K562 (cell line): ENCODE results near the gene RGS8. TPM values are rescaled to one million over a fixed set of nuclear protein-coding genes. Genes with fewer than 3 reads are reported as not detected.

Source experiments
- ATAC-seq: fragments of 200-7000 bp; cut with Tn5 transposase; 3 replicates; pipeline ENCODE4 v1.9.1; 2020; ENCODE audit warnings: moderate library complexity
- BruUV-seq: library from RNA; stranded (reverse); fragments of 400-500 nt; replicated peaks from 2 replicates; lab custom pipeline; 2021; lab: Mats Ljungman, UMichigan
- CTCF ChIA-PET: fragments of 300-600 bp; formaldehyde crosslinking; extraction: SDS; loops from one replicate; lab custom pipeline; 2021; ENCODE audit warnings: low intra/inter-chr PET ratio; lab: Yijun Ruan, JAX
- POLR2A ChIA-PET: fragments of 300-600, 350-650 bp; sonication (Branson Sonifier 250); formaldehyde crosslinking; extraction: SDS; loops from one replicate; lab custom pipeline; 2021; ENCODE audit warnings: antibody characterized with exemption, inconsistent platforms; lab: Yijun Ruan, JAX
- DNase-seq, 4 experiments: peaks; one replicate each; pipeline versions ENCODE4 v3.0.0 to v3.0.0-alpha.2; 2011 to 2018; ENCODE audit warnings: low spot score in 3 of 4, mixed read lengths in 3 of 4; ENCODE audit errors: extremely low read depth in 1 of 4
- FAIRE-seq: peaks from 2 replicates; lab custom pipeline; 2011; peaks lifted over from hg19 to GRCh38; lab: Jason Lieb, UNC
- H2AFZ ChIP-seq: 2 replicates; pipeline ENCODE4 v1.6.0; 2011; ENCODE audit warnings: low read depth, low read length, control low read depth, inconsistent platforms
- H3K27ac ChIP-seq: fragments of 200-600 bp; 3 replicates; pipeline ENCODE4 v1.8.0; 2011; ENCODE audit warnings: low read depth, mild to moderate bottlenecking, control low read depth, inconsistent platforms, low read length, moderate library complexity, mixed read lengths; ENCODE audit errors: extremely low read depth
- H3K27me3 ChIP-seq, 2 experiments: fragments of 300-600 bp in 1 of 2; 2 replicates in 1 of 2; 3 replicates in 1 of 2; pipeline versions ENCODE4 v1.6.0 to v1.8.0; 2011; ENCODE audit warnings: inconsistent platforms in 2 of 2, low read length in 2 of 2, mild to moderate bottlenecking in 1 of 2, mixed read lengths in 1 of 2, moderate library complexity in 1 of 2; ENCODE audit not compliant: control insufficient read depth in 2 of 2, insufficient read depth in 2 of 2
- H3K36me3 ChIP-seq: fragments of 300-600 bp; 3 replicates; pipeline ENCODE4 v1.8.0; 2011; ENCODE audit warnings: mild to moderate bottlenecking, low read length, inconsistent platforms; ENCODE audit not compliant: control insufficient read depth, insufficient read depth
- H3K4me1 ChIP-seq, 2 experiments: fragments of 200-600 bp in 1 of 2; replicated peaks in 1 of 2; 2 replicates in 1 of 2; 3 replicates in 1 of 2; pipeline versions ENCODE4 v1.5.1 to v1.8.0; 2011; ENCODE audit warnings: inconsistent platforms in 2 of 2, low read length in 2 of 2, mild to moderate bottlenecking in 1 of 2, mixed read lengths in 1 of 2, moderate library complexity in 1 of 2; ENCODE audit not compliant: control insufficient read depth in 2 of 2, insufficient read depth in 2 of 2
- H3K4me2 ChIP-seq: 2 replicates; pipeline ENCODE4 v1.6.1; 2011; ENCODE audit warnings: low read length, control low read depth, inconsistent platforms, mixed read lengths; ENCODE audit not compliant: insufficient read depth
- H3K4me3 ChIP-seq: fragments of 200-600 bp; sonication (generic), shearing (Covaris generic); 2 replicates; pipeline ENCODE4 v1.5.1; 2016; ENCODE audit warnings: control low read depth, inconsistent platforms
- H3K79me2 ChIP-seq: fragments of 200-600 bp; 3 replicates; pipeline ENCODE4 v1.8.0; 2011; ENCODE audit warnings: low read length, inconsistent platforms; ENCODE audit not compliant: control insufficient read depth, insufficient read depth
- H3K9ac ChIP-seq, 2 experiments: 2 replicates each; pipeline versions ENCODE4 v1.6.0 to v1.6.1; 2011; ENCODE audit warnings: low read depth in 2 of 2, low read length in 2 of 2, control low read depth in 1 of 2, inconsistent platforms in 1 of 2, mild to moderate bottlenecking in 1 of 2, mixed read lengths in 1 of 2; ENCODE audit not compliant: insufficient read depth in 1 of 2
- H3K9me1 ChIP-seq: one replicate; pipeline ENCODE4 v1.6.0; 2011; ENCODE audit warnings: inconsistent platforms, mild to moderate bottlenecking, low read length, moderate library complexity; ENCODE audit not compliant: control insufficient read depth, insufficient read depth
- H3K9me3 ChIP-seq: replicated peaks from 2 replicates; pipeline ENCODE4 v1.5.1; 2011; ENCODE audit warnings: low read depth, low read length, inconsistent platforms; ENCODE audit not compliant: control insufficient read depth, insufficient read depth
- H4K20me1 ChIP-seq: replicated peaks from 2 replicates; pipeline ENCODE4 v1.6.1; 2011; ENCODE audit warnings: low read length, inconsistent platforms, mixed read lengths; ENCODE audit not compliant: control insufficient read depth, insufficient read depth
- BRCA1 ChIP-seq, 2 experiments: fragments of 450-650 bp in 1 of 2; sonication (generic) in 1 of 2; formaldehyde crosslinking in 1 of 2; IDR thresholded peaks; 2 replicates each; pipeline versions ENCODE4 v1.5.0 to v1.6.1; 2017 to 2020; ENCODE audit warnings: mild to moderate bottlenecking in 1 of 2, missing genetic modification reagents in 1 of 2
- ELF4 ChIP-seq: fragments of 450-650 bp; formaldehyde crosslinking; IDR thresholded peaks from 2 replicates; pipeline ENCODE4 v1.4.0; 2022; ENCODE audit warnings: missing genetic modification characterization
- EP300 ChIP-seq: IDR thresholded peaks from 2 replicates; pipeline ENCODE4 v1.6.1; 2012; ENCODE audit warnings: low read length, improper control_type of control experiment
- GTF2E2 ChIP-seq: fragments of 200-800 bp; sonication (Bioruptor generic); IDR thresholded peaks from 2 replicates; pipeline ENCODE4 v1.6.1; 2016; ENCODE audit warnings: missing genetic modification characterization, missing compliant biosample characterization
- HOXB6 ChIP-seq: fragments of 250-450 bp; sonication (Bioruptor Pico); IDR thresholded peaks from 2 replicates; pipeline ENCODE4 v1.5.1; 2022; ENCODE audit warnings: mild to moderate bottlenecking, borderline replicate concordance
- KDM2B ChIP-seq: fragments of 250-450 bp; sonication (Bioruptor Pico); IDR thresholded peaks from 2 replicates; pipeline ENCODE4 v1.8.0; 2021; ENCODE audit warnings: mild to moderate bottlenecking, moderate library complexity
- MTA1 ChIP-seq: fragments of 450-650 bp; IDR thresholded peaks from 2 replicates; pipeline ENCODE4 v1.6.1; 2017; ENCODE audit warnings: borderline replicate concordance
- NELFE ChIP-seq: IDR thresholded peaks from 2 replicates; pipeline ENCODE4 v1.6.1; 2011; ENCODE audit warnings: mild to moderate bottlenecking; ENCODE audit not compliant: insufficient read depth, insufficient read length
- NFYB ChIP-seq: IDR thresholded peaks from 2 replicates; pipeline ENCODE4 v1.6.1; 2011; ENCODE audit warnings: mild to moderate bottlenecking, moderate library complexity; ENCODE audit not compliant: insufficient read length; ENCODE audit errors: extremely low read depth
- NR2C1 ChIP-seq, 2 experiments: fragments of 450-650 bp; IDR thresholded peaks; 2 replicates each; pipeline ENCODE4 v1.6.1; 2017; ENCODE audit warnings: mild to moderate bottlenecking in 2 of 2, antibody characterized with exemption in 1 of 2, inconsistent platforms in 1 of 2, missing compliant biosample characterization in 1 of 2, missing genetic modification characterization in 1 of 2
- NUFIP1 ChIP-seq: fragments of 450-650 bp; IDR thresholded peaks from 2 replicates; pipeline ENCODE4 v1.6.1; 2018; ENCODE audit not compliant: partially characterized antibody
- OTX1 ChIP-seq: fragments of 450-650 bp; formaldehyde crosslinking; IDR thresholded peaks from 2 replicates; pipeline ENCODE4 v1.4.0; 2022; ENCODE audit warnings: mild to moderate bottlenecking
- PRDM10 ChIP-seq: fragments of 450-650 bp; IDR thresholded peaks from 2 replicates; pipeline ENCODE4 v1.6.1; 2018; ENCODE audit not compliant: partially characterized antibody
- RBM25 ChIP-seq: fragments of 200-400 bp; formaldehyde crosslinking; IDR thresholded peaks from 2 replicates; pipeline ENCODE4 v1.6.1; 2018; ENCODE audit warnings: low read length, low read depth, moderate library complexity; ENCODE audit not compliant: severe bottlenecking
- RFX5 ChIP-seq: IDR thresholded peaks from 2 replicates; pipeline ENCODE4 v1.6.1; 2011; ENCODE audit warnings: low read depth, mild to moderate bottlenecking, improper control_type of control experiment, low read length
- TRIM24 ChIP-seq, 2 experiments: fragments of 450-650 bp; IDR thresholded peaks; 2 replicates each; pipeline ENCODE4 v1.6.1; 2016
- ZBTB17 ChIP-seq: fragments of 450-650 bp; formaldehyde crosslinking; IDR thresholded peaks from 2 replicates; pipeline ENCODE4 v1.4.0; 2020; ENCODE audit warnings: mild to moderate bottlenecking
- ZKSCAN1 ChIP-seq: fragments of 150-350 bp; IDR thresholded peaks from 2 replicates; pipeline ENCODE4 v1.6.1; 2016; ENCODE audit warnings: low read depth, low read length
- WGBS: fragments of 100-300 bp; shearing (Covaris generic); methylation state at CpG from one replicate; pipeline ENCODE4 v1.1.6; 2016; ENCODE audit warnings: low coverage, mixed read lengths; ENCODE audit not compliant: insufficient coverage; ENCODE audit errors: missing lambda C conversion rate; 5-methylcytosine and 5-hydroxymethylcytosine counted together
- in situ Hi-C: fragments of 300-500 bp; cut with MboI; formaldehyde crosslinking; loops from 4 replicates; pipeline ENCODE4 v1.15.0; 2018; ENCODE audit warnings: inconsistent platforms, mixed read lengths
- intact Hi-C: fragments of 100-400 bp; cut with micrococcal nuclease; formaldehyde crosslinking; loops from 2 replicates; pipeline ENCODE4 v1.14.2; 2022
- polyA plus RNA-seq, 8 experiments: library from polyadenylated mRNA; depleted of rRNA in 4 of 8; stranded (reverse) in 5 of 8; unstranded in 3 of 8; fragments of >200 nt; fragmentation: Nextera tagmentation in 2 of 8; fragmentation: Illumina TruSeq in 1 of 8; extraction: Ambion mirVana in 2 of 8; extraction: Trizol in 1 of 8; gene quantifications; 2 replicates each; pipeline versions ENCODE4 v1.2.1 to v1.2.3, GENCODE V29; 2011 to 2014; ENCODE audit warnings: inconsistent platforms in 1 of 8, missing spikeins in 1 of 8
- total RNA-seq, 7 experiments: library from RNA; depleted of rRNA in 6 of 7; stranded (reverse); fragments of >200 nt in 6 of 7; fragmentation: Illumina TruSeq in 2 of 7; extraction: Trizol in 2 of 7; gene quantifications; 2 replicates each; pipeline versions ENCODE4 v1.2.1 to v1.2.3, GENCODE V29; 2011 to 2021; ENCODE audit warnings: low replicate concordance in 1 of 7
- TF ChIP-seq, protein P1 (sequence below): fragments of 450-650 bp; IDR thresholded peaks from one replicate; pipeline ENCODE4 v1.6.1; 2018; ENCODE audit warnings: mild to moderate bottlenecking, moderate library complexity; ENCODE audit not compliant: partially characterized antibody

The RGS8 gene
- total and polyA plus RNA-seq, 9 of the 15 experiments (the other 6 are each of a cell fraction or from before 2014, with no cell fraction given), result not detected

DNA sequence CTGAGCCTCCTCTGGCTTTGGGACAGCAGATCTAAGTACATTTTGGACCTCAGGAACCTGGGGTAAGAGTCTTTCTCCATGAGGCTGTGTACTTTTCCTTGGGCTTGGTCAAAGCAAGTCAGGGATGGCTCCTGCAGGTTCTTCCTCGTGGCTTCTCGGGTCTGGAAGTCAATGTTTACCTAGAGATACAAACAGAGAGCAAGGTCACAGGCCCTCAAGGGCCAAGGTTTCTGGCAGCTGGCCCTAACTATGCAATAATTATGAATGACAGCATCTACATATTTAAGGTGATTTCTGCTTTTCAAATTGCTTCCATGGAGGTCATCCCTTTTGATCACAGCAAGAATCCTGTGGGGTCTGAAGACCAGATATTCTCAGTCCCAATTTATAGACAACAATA, 37.6 kb downstream of the RGS8 start (continued):
- TF ChIP-seq GTF2E2 (tag), result no peak
- TF ChIP-seq RBM25, result no peak
- no peak for TF ChIP-seq BRCA1 (IDR thresholded peaks at IDR 0.05)
- no peak for TF ChIP-seq BRCA1 (CRISPR knock-in tag; IDR thresholded peaks at IDR 0.05)
- TF ChIP-seq ELF4 (CRISPR knock-in tag), result no peak
- no peak for TF ChIP-seq NUFIP1
- no peak for TF ChIP-seq OTX1 (CRISPR knock-in tag)
- TF ChIP-seq, protein P1, sequence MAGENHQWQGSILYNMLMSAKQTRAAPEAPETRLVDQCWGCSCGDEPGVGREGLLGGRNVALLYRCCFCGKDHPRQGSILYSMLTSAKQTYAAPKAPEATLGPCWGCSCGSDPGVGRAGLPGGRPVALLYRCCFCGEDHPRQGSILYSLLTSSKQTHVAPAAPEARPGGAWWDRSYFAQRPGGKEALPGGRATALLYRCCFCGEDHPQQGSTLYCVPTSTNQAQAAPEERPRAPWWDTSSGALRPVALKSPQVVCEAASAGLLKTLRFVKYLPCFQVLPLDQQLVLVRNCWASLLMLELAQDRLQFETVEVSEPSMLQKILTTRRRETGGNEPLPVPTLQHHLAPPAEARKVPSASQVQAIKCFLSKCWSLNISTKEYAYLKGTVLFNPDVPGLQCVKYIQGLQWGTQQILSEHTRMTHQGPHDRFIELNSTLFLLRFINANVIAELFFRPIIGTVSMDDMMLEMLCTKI, result no peak
- TF ChIP-seq ZKSCAN1, result no peak

DNA sequence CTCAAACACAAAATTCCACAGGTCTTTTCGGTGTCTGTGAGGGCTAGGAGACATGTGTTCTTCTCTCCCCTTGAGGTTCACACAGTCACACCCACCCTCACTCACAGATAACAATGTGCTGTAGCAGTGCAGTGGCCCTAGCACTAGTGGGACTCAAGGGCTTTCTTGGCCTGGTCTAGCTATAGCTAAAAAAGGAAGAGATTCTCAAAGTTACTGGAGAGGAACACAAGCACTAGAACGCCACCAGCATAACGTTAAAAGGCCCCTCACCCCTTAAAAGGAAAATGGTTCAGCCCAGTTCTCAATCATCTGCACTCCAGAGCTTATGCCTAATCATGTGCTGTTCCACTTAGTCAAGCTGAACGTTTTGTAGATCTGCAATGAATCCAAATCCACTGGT, 39.5 kb downstream of the RGS8 start:
- Histone ChIP-seq H3K36me3 (no peaks in the 10 kb centered on the region), H3K4me3 (no peak overlapping the region), H3K27ac (no peak overlapping the region), H3K27me3 (peaks cover 19 to 51% of the 10 kb centered on the region in 2 experiments), H3K9ac (no peak overlapping the region), H3K9me1 (no peaks in the 10 kb centered on the region), H3K4me1 (no peaks in the 10 kb centered on the region), H3K9me3 (no peaks in the 10 kb centered on the region), H3K79me2 (no peaks in the 10 kb centered on the region), H4K20me1 (peaks cover 3% of the 10 kb centered on the region; the same call in 1 of the 2 replicates), H2AFZ (no peak overlapping the region), H3K4me2 (no peak overlapping the region)
- in situ Hi-C loops, result no loop called here
- BruUV-seq, result no TSS peak
- ChIA-PET POLR2A (interaction anchor here (1.0 kb wide), 1 partner anchor 11 kb away, joined by 4 read pairs; no protein-coding TSS in a partner anchor), CTCF (interaction anchor here (0.9 kb wide), 1 partner anchor 142 kb away, joined by 3 read pairs; no protein-coding TSS in a partner anchor)
- FAIRE-seq (no peak), DNase-seq (no peak), ATAC-seq (peak; percentile 67)
- 2% methylated on average over 4 of the region's 4 CpGs for WGBS
- intact Hi-C loops, result no loop called here
- TF ChIP-seq NELFE, result no peak
- no peak for TF ChIP-seq HOXB6 (CRISPR knock-in tag)
- TF ChIP-seq TRIM24 (IDR thresholded peaks at IDR 0.05), result no peak
- 0 out of 2 replicates have a peak, but pooled peaks have one; percentile 23 for TF ChIP-seq ZBTB17 (CRISPR knock-in tag)
- TF ChIP-seq NFYB, result no peak
- TF ChIP-seq MTA1, result no peak
- no peak for TF ChIP-seq KDM2B (CRISPR knock-in tag)
- no peak for TF ChIP-seq EP300
- TF ChIP-seq PRDM10, result peak; percentile 86
- TF ChIP-seq RFX5, result no peak
- TF ChIP-seq NR2C1 (IDR thresholded peaks at IDR 0.05), result no peak
- TF ChIP-seq NR2C1 (tag; IDR thresholded peaks at IDR 0.05), result no peak
